ENCODE results near the gene E4F1.

Gene E4F1

DNA sequence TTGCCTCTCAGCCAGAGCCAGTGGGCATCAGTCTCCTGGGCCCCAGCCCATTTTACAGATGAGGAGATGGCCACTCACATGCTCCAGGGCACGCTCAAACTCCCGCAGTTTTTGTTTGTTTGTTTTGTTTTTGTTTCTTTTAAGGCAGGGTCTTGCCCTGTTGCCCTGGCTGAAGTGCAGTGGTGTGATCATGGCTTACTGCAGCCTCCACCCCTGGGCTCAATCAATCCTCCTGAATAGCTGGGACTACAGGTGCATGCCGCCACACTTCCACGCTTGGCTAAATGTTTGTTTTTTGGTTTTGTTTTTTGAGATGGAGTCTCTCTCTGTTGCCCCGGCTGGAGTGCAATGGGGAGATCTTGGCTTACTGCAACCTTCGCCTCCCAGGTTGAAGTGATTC is 3.5 kb downstream of the E4F1 start:
- H3K36me3 ChIP-seq (ENCODE audit: insufficient read depth, insufficient read length, low read length) = peaks cover 58% of the 10 kb centered on the region
- DNase-seq (ENCODE audit: low read depth, low spot score) = no peak
- H3K4me1 ChIP-seq (ENCODE audit: insufficient read depth, insufficient read length) = peaks cover 9% of the 10 kb centered on the region
- H3K9me3 ChIP-seq (ENCODE audit: insufficient read depth, low read length) = no peaks in the 10 kb centered on the region
- H3K27me3 ChIP-seq (ENCODE audit: insufficient read depth, insufficient read length) = no peaks in the 10 kb centered on the region
- no peak overlapping the region for H3K9ac ChIP-seq (ENCODE audit: insufficient read length, low read depth)
- TF ChIP-seq ZNF274 (IDR thresholded peaks at IDR 0.05; ENCODE audit: low read depth, low read length) = no peak
- TF ChIP-seq SUZ12 (IDR thresholded peaks at IDR 0.05; ENCODE audit: extremely low read depth, insufficient read depth, insufficient read length) = no peak
- TF ChIP-seq YY1 (IDR thresholded peaks at IDR 0.05; ENCODE audit: insufficient read depth, insufficient read length) = no peak
- no peak overlapping the region for H3K4me3 ChIP-seq (ENCODE audit: insufficient read length, low read depth)

DNA sequence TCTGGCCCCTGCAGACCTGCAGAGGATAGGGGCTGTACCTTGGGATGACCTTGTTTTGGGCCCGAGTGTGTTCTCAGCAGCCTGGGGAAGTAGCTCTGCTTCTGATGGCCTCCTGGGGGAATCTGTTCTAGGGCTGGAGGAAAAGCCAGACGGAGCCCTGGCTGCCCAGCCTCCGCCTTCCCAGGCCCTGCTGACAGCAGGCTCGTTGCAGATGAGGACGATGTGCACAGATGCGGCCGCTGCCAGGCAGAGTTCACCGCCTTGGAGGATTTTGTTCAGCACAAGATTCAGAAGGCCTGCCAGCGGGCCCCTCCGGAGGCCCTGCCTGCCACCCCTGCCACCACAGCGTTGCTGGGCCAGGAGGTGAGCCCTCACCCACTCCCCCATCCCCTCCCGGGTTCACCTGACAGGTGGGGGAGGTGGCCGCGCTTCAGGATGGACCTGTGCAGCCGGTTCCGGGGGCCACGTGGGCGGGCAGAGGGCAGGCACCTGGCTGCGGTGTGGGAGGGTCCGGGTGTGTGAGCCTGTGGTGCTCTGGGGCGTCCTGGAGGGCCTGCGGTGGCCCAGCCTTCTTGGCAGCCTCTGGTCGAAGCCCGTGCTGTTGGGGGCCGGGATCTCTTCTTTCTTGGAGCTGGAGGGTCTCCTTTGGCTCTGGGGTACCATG is 4.9 kb downstream of the E4F1 start:
- H3K4me3 ChIP-seq (ENCODE audit: insufficient read length, low read depth) = no peak overlapping the region
- H3K4me1 ChIP-seq (ENCODE audit: insufficient read depth, insufficient read length) = peaks cover 9% of the 10 kb centered on the region
- no peaks in the 10 kb centered on the region for H3K27me3 ChIP-seq (ENCODE audit: insufficient read depth, insufficient read length)
- peaks cover 72% of the 10 kb centered on the region for H3K36me3 ChIP-seq (ENCODE audit: insufficient read depth, insufficient read length, low read length)
- no peak for DNase-seq (ENCODE audit: low read depth, low spot score)
- no peak for TF ChIP-seq ZNF274 (IDR thresholded peaks at IDR 0.05; ENCODE audit: low read depth, low read length)
- TF ChIP-seq SUZ12 (IDR thresholded peaks at IDR 0.05; ENCODE audit: extremely low read depth, insufficient read depth, insufficient read length) = no peak
- no peak for TF ChIP-seq YY1 (IDR thresholded peaks at IDR 0.05; ENCODE audit: insufficient read depth, insufficient read length)
- H3K9me3 ChIP-seq (ENCODE audit: insufficient read depth, low read length) = no peaks in the 10 kb centered on the region
- H3K9ac ChIP-seq (ENCODE audit: insufficient read length, low read depth) = no peak overlapping the region

DNA sequence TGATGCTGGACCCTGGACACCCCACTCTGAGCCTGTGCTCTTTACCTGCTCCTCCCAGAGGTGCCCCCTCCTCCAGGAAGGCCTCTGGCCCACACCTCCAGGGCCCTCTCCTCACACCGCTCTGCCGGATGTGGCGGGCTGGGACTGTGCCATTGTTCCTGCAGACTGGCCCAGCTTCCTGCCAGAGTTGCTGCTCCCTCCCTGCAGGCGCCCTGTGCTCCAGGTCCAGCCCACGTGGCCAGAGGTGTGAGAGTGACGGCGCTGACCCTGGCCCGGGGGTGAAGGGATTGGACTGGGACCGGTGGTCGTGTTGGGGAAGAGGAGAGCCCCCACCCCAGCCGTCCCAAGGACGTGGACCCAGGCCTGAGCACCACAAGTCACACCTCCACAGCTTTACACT is 5.7 kb downstream of the E4F1 start:
- peaks cover 9% of the 10 kb centered on the region for H3K4me1 ChIP-seq (ENCODE audit: insufficient read depth, insufficient read length)
- no peak overlapping the region for H3K9ac ChIP-seq (ENCODE audit: insufficient read length, low read depth)
- H3K27me3 ChIP-seq (ENCODE audit: insufficient read depth, insufficient read length) = no peaks in the 10 kb centered on the region
- H3K36me3 ChIP-seq (ENCODE audit: insufficient read depth, insufficient read length, low read length) = peaks cover 80% of the 10 kb centered on the region
- H3K4me3 ChIP-seq (ENCODE audit: insufficient read length, low read depth) = no peak overlapping the region
- TF ChIP-seq YY1 (IDR thresholded peaks at IDR 0.05; ENCODE audit: insufficient read depth, insufficient read length) (no peak), ZNF274 (IDR thresholded peaks at IDR 0.05; ENCODE audit: low read depth, low read length) (no peak), SUZ12 (IDR thresholded peaks at IDR 0.05; ENCODE audit: extremely low read depth, insufficient read depth, insufficient read length) (no peak)
- H3K9me3 ChIP-seq (ENCODE audit: insufficient read depth, low read length) = no peaks in the 10 kb centered on the region
- no peak for DNase-seq (ENCODE audit: low read depth, low spot score)

DNA sequence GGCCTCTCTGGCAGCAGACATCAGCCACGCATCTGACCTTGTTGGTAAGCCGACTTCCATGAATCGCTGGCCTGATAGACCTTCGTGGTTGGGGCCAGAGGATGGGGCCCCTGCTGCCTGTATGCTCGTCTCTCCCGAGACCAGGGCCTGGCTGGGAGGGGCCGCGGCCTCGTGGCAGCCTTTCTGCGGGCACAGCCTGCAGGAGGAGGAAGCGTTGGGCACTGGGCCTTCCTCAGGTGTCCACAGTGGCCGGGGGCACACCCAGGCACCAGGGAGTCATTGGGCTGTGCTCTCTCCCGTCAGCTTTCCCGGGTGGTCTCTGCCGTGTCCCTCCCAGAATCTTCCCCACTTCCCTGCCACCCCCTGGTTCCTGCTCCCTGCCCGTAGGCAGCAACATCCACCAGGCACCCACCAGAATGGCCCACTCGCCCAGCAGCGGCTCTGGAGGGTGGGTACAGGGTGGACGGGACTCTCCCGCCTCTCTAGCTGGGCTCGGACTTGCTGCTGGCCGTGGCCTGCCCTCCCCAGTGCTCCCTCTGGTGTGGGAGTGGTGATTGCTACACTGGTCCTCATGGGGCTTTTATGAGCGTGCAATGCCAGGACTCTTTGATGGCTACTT is 6.3 kb downstream of the E4F1 start:
- H3K4me1 ChIP-seq (ENCODE audit: insufficient read depth, insufficient read length) = peaks cover 14% of the 10 kb centered on the region
- DNase-seq (ENCODE audit: low read depth, low spot score) = no peak
- H3K27me3 ChIP-seq (ENCODE audit: insufficient read depth, insufficient read length) = no peaks in the 10 kb centered on the region
- no peak overlapping the region for H3K4me3 ChIP-seq (ENCODE audit: insufficient read length, low read depth)
- no peak overlapping the region for H3K9ac ChIP-seq (ENCODE audit: insufficient read length, low read depth)
- H3K9me3 ChIP-seq (ENCODE audit: insufficient read depth, low read length) = no peaks in the 10 kb centered on the region
- peaks cover 86% of the 10 kb centered on the region for H3K36me3 ChIP-seq (ENCODE audit: insufficient read depth, insufficient read length, low read length)
- TF ChIP-seq SUZ12 (IDR thresholded peaks at IDR 0.05; ENCODE audit: extremely low read depth, insufficient read depth, insufficient read length) (no peak), ZNF274 (IDR thresholded peaks at IDR 0.05; ENCODE audit: low read depth, low read length) (no peak), YY1 (IDR thresholded peaks at IDR 0.05; ENCODE audit: insufficient read depth, insufficient read length) (no peak)

DNA sequence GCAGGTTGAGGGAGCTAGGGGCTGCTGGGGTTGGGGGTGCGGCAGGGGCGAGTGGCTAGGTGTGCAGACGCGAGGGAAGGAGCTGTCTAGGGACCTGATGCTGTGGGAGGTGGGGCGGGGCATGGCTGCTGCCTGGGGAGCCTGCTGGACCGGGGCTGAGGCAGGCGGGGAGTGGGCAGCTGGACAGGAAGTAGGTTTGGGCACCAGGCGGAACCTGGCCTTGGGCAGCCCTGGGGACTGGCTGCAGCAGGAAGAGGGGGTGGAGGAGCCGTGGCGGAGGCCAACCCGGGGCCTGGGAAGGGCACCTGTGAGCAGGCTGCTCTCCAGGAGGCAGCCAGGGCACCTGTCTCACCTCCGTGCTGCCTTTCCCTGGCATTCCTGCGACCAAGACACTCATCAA is 7.0 kb downstream of the E4F1 start:
- H3K36me3 ChIP-seq (ENCODE audit: insufficient read depth, insufficient read length, low read length) = peaks cover 88% of the 10 kb centered on the region
- no peaks in the 10 kb centered on the region for H3K27me3 ChIP-seq (ENCODE audit: insufficient read depth, insufficient read length)
- no peaks in the 10 kb centered on the region for H3K9me3 ChIP-seq (ENCODE audit: insufficient read depth, low read length)
- TF ChIP-seq ZNF274 (IDR thresholded peaks at IDR 0.05; ENCODE audit: low read depth, low read length) = no peak
- TF ChIP-seq YY1 (IDR thresholded peaks at IDR 0.05; ENCODE audit: insufficient read depth, insufficient read length) = no peak
- no peak for TF ChIP-seq SUZ12 (IDR thresholded peaks at IDR 0.05; ENCODE audit: extremely low read depth, insufficient read depth, insufficient read length)
- no peak overlapping the region for H3K4me3 ChIP-seq (ENCODE audit: insufficient read length, low read depth)
- no peak for DNase-seq (ENCODE audit: low read depth, low spot score)
- no peak overlapping the region for H3K9ac ChIP-seq (ENCODE audit: insufficient read length, low read depth)
- peaks cover 15% of the 10 kb centered on the region for H3K4me1 ChIP-seq (ENCODE audit: insufficient read depth, insufficient read length)

DNA sequence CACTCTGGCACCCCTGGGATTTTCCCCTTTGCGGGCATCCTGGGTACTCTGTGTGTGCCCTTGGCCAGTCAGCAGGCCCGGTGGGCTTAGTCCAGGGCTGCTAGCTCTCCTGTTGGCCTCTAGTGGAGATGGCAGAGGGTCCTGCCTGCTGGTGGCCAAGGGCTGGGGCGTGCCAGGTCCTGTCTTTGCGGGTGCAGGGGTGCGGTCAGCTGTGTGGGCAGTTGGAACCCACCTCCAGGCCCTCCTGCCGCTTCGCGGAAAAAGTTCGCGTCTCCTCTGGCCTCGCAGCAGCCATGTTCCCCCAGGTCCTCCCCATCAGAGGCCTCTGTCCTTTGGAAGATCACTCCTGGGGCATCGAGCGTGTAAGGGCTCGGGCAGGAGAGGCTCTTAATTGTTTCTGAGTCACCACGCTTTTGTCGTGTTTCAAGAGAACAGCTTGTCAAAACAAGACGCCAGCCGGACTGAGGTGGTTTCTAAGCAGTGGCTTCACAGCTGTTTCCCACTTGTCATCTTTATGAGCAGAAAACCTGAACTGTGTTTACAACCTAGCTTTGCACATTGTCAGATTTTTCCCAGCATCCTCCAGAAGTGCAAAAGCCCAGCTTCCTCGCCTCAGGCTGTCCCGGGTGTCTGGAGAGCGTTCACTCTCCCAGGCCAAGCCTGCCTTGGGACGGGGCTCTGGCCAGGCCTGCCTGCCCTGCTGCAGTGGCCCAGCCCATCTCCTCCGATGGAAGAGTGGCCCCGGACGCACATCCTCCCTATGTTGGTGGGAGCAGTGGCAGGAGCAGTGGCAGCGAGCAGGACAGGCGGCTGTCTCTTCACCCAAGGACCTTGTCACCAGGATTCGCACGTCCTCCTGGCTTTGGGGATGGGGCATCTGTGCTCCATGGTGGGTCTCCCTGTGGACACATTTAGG is 7.9 kb downstream of the E4F1 start:
- Histone ChIP-seq H3K27me3 (ENCODE audit: insufficient read depth, insufficient read length) (no peaks in the 10 kb centered on the region), H3K36me3 (ENCODE audit: insufficient read depth, insufficient read length, low read length) (peaks cover 92% of the 10 kb centered on the region), H3K9me3 (ENCODE audit: insufficient read depth, low read length) (no peaks in the 10 kb centered on the region), H3K4me3 (ENCODE audit: insufficient read length, low read depth) (no peak overlapping the region), H3K9ac (ENCODE audit: insufficient read length, low read depth) (no peak overlapping the region), H3K4me1 (ENCODE audit: insufficient read depth, insufficient read length) (peaks cover 18% of the 10 kb centered on the region)
- TF ChIP-seq YY1 (IDR thresholded peaks at IDR 0.05; ENCODE audit: insufficient read depth, insufficient read length) = no peak
- no peak for DNase-seq (ENCODE audit: low read depth, low spot score)
